H1 (cell line): ENCODE results near the gene GUCY1B1. TPM values are rescaled to one million over a fixed set of nuclear protein-coding genes. Genes with fewer than 3 reads are reported as not detected.

Experiments
- CHD1 ChIP-seq: IDR thresholded peaks from 2 replicates; pipeline ENCODE4 v1.6.1; 2012; ENCODE audit warnings: low read depth, low read length, improper control_type of control experiment
- EZH2 ChIP-seq: fragments of 200-600 bp; sonication (generic); IDR thresholded peaks from 2 replicates; pipeline ENCODE4 v1.7.1; 2012; ENCODE audit warnings: low read depth, mild to moderate bottlenecking, moderate library complexity, low read length, inconsistent platforms; ENCODE audit not compliant: severe bottlenecking
- JUN ChIP-seq: IDR thresholded peaks from 2 replicates; pipeline ENCODE4 v1.6.1; 2011; ENCODE audit warnings: low read depth, mild to moderate bottlenecking, improper control_type of control experiment, low read length
- JUND ChIP-seq: IDR thresholded peaks from 2 replicates; pipeline ENCODE4 v1.6.1; 2011; ENCODE audit warnings: mild to moderate bottlenecking, improper control_type of control experiment, low read length
- MAFK ChIP-seq: IDR thresholded peaks from 2 replicates; pipeline ENCODE4 v1.6.1; 2012; ENCODE audit warnings: low read depth, mild to moderate bottlenecking, improper control_type of control experiment, low read length
- NRF1 ChIP-seq: IDR thresholded peaks from 2 replicates; pipeline ENCODE4 v1.6.1; 2011; ENCODE audit warnings: mild to moderate bottlenecking, low read depth, low read length, improper control_type of control experiment
- POU5F1 ChIP-seq: IDR thresholded peaks from 2 replicates; pipeline ENCODE4 v1.6.1; 2011; ENCODE audit warnings: low read depth, mild to moderate bottlenecking, low read length, moderate library complexity
- TAF7 ChIP-seq: optimal IDR thresholded peaks from 2 replicates; pipeline ENCODE3; 2011; ENCODE audit warnings: low read depth, mild to moderate bottlenecking, inconsistent platforms, low read length, moderate library complexity, borderline replicate concordance
- polyA plus RNA-seq, 7 experiments: library from polyadenylated mRNA; depleted of rRNA in 3 of 7; stranded (reverse) in 5 of 7; unstranded in 2 of 7; fragments of >200 nt in 5 of 7; fragments of 200-250 nt in 2 of 7; gene quantifications; 1 replicate in 5 of 7; 2 replicates in 1 of 7; 4 replicates in 1 of 7; pipeline versions ENCODE4 v1.2.1 to v1.2.3, GENCODE V29; 2011 to 2013; ENCODE audit warnings: missing spikeins in 2 of 7, mixed read lengths in 2 of 7
- total RNA-seq: library from RNA; stranded (reverse); fragmentation: NEBNext Ultra II Directional; extraction: Animal tissue kit (Norgen Biotek cat#: 25700); gene quantifications from 2 replicates; pipeline ENCODE4 v1.2.1, GENCODE V29; 2021
- TF ChIP-seq, protein P1 (sequence below): fragments of 300-600 bp; sonication (generic); IDR thresholded peaks from 2 replicates; pipeline ENCODE4 v1.7.1; 2012; ENCODE audit warnings: low read length, moderate library complexity, mild to moderate bottlenecking, inconsistent platforms; ENCODE audit not compliant: insufficient replicate concordance
- TF ChIP-seq, protein P2 (sequence below): IDR thresholded peaks from 2 replicates; pipeline ENCODE4 v1.6.1; 2011; ENCODE audit warnings: low read length, improper control_type of control experiment

The GUCY1B1 gene
- total and polyA plus RNA-seq, 2 of the 8 experiments (the other 6 are each of a cell fraction or from before 2014, with no cell fraction given): 1.5 to 2.9 TPM

DNA sequence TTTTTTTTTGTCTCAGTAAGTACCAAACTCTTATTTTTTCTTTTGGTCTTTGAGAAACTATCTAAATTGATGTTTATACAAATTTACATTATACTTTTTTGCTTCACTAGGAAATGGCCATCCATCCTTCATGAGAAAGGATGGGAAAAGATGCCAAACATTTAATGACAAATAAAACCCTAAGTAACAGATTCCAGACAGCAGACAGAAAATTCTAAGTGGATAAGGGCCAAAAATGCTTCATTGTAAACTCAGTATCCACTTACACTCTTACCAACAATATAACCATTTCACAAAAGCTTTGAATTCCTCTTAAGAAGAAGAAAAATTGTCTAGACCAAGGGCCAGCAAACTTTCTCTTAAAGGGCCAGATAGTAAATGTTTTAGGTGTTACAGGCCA is 3.5 kb downstream of the GUCY1B1 start (continued):
- TF ChIP-seq, protein P1, sequence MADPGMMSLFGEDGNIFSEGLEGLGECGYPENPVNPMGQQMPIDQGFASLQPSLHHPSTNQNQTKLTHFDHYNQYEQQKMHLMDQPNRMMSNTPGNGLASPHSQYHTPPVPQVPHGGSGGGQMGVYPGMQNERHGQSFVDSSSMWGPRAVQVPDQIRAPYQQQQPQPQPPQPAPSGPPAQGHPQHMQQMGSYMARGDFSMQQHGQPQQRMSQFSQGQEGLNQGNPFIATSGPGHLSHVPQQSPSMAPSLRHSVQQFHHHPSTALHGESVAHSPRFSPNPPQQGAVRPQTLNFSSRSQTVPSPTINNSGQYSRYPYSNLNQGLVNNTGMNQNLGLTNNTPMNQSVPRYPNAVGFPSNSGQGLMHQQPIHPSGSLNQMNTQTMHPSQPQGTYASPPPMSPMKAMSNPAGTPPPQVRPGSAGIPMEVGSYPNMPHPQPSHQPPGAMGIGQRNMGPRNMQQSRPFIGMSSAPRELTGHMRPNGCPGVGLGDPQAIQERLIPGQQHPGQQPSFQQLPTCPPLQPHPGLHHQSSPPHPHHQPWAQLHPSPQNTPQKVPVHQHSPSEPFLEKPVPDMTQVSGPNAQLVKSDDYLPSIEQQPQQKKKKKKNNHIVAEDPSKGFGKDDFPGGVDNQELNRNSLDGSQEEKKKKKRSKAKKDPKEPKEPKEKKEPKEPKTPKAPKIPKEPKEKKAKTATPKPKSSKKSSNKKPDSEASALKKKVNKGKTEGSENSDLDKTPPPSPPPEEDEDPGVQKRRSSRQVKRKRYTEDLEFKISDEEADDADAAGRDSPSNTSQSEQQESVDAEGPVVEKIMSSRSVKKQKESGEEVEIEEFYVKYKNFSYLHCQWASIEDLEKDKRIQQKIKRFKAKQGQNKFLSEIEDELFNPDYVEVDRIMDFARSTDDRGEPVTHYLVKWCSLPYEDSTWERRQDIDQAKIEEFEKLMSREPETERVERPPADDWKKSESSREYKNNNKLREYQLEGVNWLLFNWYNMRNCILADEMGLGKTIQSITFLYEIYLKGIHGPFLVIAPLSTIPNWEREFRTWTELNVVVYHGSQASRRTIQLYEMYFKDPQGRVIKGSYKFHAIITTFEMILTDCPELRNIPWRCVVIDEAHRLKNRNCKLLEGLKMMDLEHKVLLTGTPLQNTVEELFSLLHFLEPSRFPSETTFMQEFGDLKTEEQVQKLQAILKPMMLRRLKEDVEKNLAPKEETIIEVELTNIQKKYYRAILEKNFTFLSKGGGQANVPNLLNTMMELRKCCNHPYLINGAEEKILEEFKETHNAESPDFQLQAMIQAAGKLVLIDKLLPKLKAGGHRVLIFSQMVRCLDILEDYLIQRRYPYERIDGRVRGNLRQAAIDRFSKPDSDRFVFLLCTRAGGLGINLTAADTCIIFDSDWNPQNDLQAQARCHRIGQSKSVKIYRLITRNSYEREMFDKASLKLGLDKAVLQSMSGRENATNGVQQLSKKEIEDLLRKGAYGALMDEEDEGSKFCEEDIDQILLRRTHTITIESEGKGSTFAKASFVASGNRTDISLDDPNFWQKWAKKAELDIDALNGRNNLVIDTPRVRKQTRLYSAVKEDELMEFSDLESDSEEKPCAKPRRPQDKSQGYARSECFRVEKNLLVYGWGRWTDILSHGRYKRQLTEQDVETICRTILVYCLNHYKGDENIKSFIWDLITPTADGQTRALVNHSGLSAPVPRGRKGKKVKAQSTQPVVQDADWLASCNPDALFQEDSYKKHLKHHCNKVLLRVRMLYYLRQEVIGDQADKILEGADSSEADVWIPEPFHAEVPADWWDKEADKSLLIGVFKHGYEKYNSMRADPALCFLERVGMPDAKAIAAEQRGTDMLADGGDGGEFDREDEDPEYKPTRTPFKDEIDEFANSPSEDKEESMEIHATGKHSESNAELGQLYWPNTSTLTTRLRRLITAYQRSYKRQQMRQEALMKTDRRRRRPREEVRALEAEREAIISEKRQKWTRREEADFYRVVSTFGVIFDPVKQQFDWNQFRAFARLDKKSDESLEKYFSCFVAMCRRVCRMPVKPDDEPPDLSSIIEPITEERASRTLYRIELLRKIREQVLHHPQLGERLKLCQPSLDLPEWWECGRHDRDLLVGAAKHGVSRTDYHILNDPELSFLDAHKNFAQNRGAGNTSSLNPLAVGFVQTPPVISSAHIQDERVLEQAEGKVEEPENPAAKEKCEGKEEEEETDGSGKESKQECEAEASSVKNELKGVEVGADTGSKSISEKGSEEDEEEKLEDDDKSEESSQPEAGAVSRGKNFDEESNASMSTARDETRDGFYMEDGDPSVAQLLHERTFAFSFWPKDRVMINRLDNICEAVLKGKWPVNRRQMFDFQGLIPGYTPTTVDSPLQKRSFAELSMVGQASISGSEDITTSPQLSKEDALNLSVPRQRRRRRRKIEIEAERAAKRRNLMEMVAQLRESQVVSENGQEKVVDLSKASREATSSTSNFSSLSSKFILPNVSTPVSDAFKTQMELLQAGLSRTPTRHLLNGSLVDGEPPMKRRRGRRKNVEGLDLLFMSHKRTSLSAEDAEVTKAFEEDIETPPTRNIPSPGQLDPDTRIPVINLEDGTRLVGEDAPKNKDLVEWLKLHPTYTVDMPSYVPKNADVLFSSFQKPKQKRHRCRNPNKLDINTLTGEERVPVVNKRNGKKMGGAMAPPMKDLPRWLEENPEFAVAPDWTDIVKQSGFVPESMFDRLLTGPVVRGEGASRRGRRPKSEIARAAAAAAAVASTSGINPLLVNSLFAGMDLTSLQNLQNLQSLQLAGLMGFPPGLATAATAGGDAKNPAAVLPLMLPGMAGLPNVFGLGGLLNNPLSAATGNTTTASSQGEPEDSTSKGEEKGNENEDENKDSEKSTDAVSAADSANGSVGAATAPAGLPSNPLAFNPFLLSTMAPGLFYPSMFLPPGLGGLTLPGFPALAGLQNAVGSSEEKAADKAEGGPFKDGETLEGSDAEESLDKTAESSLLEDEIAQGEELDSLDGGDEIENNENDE: no peak
- TF ChIP-seq, protein P2, sequence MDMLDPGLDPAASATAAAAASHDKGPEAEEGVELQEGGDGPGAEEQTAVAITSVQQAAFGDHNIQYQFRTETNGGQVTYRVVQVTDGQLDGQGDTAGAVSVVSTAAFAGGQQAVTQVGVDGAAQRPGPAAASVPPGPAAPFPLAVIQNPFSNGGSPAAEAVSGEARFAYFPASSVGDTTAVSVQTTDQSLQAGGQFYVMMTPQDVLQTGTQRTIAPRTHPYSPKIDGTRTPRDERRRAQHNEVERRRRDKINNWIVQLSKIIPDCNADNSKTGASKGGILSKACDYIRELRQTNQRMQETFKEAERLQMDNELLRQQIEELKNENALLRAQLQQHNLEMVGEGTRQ: no peak
- no peak for TF ChIP-seq EZH2
- no peak for TF ChIP-seq MAFK
- TF ChIP-seq JUN: no peak
- TF ChIP-seq POU5F1: no peak
- no peak for TF ChIP-seq NRF1
- no peak for TF ChIP-seq CHD1
- no peak for TF ChIP-seq JUND
- TF ChIP-seq TAF7: no peak
